ENCODE measurements around the gene B9D1. TPM values are rescaled to one million over a fixed set of nuclear protein-coding genes. Genes with fewer than 3 reads are reported as not detected.
A peak's percentile ranks its signal among the peaks of the same experiment; 100 is the strongest.

Gene B9D1
- total RNA-seq (2016; rRNA removed; fragmentation: Illumina TruSeq; extraction: Trizol) = 26.2 and 27.7 TPM in 2 replicates
- 7.2 and 9.1 TPM in 2 replicates for total RNA-seq (2016; cell fraction: cytosol; rRNA removed; fragmentation: Illumina TruSeq; extraction: Trizol; ENCODE audit: low read depth)
- 28.5 TPM in 2 replicates for total RNA-seq (2016; cell fraction: insoluble cytoplasmic fraction; rRNA removed; fragmentation: Illumina TruSeq; extraction: Trizol)
- total RNA-seq (2016; cell fraction: membrane; rRNA removed; fragmentation: Illumina TruSeq; extraction: Trizol) = 9.6 and 12.5 TPM in 2 replicates
- 16.8 and 19.2 TPM in 2 replicates for total RNA-seq (2016; cell fraction: nucleus; rRNA removed; fragmentation: Illumina TruSeq; extraction: Trizol)
- polyA plus RNA-seq (2011; rRNA removed) = 28.7 and 31.1 TPM in 2 replicates
- polyA plus RNA-seq (2011; cell fraction: cytosol; rRNA removed) = 19.7 and 34.3 TPM in 2 replicates
- 46.3 and 48.7 TPM in 2 replicates for polyA plus RNA-seq (2011; cell fraction: nucleus; rRNA removed)
- polyA plus RNA-seq (2012) = 11.8 and 12.8 TPM in 2 replicates
- polyA plus RNA-seq (2016; cell fraction: cytosol; fragmentation: Illumina TruSeq; extraction: Trizol; ENCODE audit: low read depth) = 6.7 and 10.3 TPM in 2 replicates
- 27.9 and 32.0 TPM in 2 replicates for polyA plus RNA-seq (2016; cell fraction: insoluble cytoplasmic fraction; fragmentation: Illumina TruSeq; extraction: Trizol; ENCODE audit: low read depth)
- 6.2 and 7.2 TPM in 2 replicates for polyA plus RNA-seq (2016; cell fraction: membrane; fragmentation: Illumina TruSeq; extraction: Trizol; ENCODE audit: low read depth)
- 31.9 and 36.2 TPM in 2 replicates for polyA plus RNA-seq (2016; cell fraction: nucleus; fragmentation: Illumina TruSeq; extraction: Trizol; ENCODE audit: insufficient read depth, low read depth)
- 24.4 and 68.8 TPM in 2 replicates for polyA minus RNA-seq (2011; rRNA and poly(A)+ RNA removed; ENCODE audit: low replicate concordance)
- 7.4 and 11.4 TPM in 2 replicates for polyA minus RNA-seq (2011; cell fraction: cytosol; rRNA and poly(A)+ RNA removed)
- 19.1 and 22.0 TPM in 2 replicates for polyA minus RNA-seq (2011; cell fraction: nucleus; rRNA and poly(A)+ RNA removed)
- percentile 54 among the genes with signal in this experiment for Bru-seq, nascent RNA
- BruChase-seq, experiment 1, labeled RNA remaining after a 6-hour chase = percentile 33 among the genes with signal in this experiment
- percentile 44 among the genes with signal in this experiment for BruChase-seq, experiment 2, labeled RNA remaining after a 2-hour chase
- long read RNA-seq, experiment 1, transcript B9D1-201 (7 exons, 908 nt) = major isoform, 24 of 29 reads
- long read RNA-seq, experiment 1, partial matches to known transcripts = 2 of 29 reads
- long read RNA-seq, experiment 1, other reads (novel, unspliced or antisense) = 2 of 29 reads
- long read RNA-seq, experiment 2, transcript B9D1-201 (7 exons, 908 nt) = major isoform, 13 of 18 reads
- long read RNA-seq, experiment 2, partial matches to known transcripts = 0 of 18 reads
- long read RNA-seq, experiment 2, other reads (novel, unspliced or antisense) = 2 of 18 reads

DNA sequence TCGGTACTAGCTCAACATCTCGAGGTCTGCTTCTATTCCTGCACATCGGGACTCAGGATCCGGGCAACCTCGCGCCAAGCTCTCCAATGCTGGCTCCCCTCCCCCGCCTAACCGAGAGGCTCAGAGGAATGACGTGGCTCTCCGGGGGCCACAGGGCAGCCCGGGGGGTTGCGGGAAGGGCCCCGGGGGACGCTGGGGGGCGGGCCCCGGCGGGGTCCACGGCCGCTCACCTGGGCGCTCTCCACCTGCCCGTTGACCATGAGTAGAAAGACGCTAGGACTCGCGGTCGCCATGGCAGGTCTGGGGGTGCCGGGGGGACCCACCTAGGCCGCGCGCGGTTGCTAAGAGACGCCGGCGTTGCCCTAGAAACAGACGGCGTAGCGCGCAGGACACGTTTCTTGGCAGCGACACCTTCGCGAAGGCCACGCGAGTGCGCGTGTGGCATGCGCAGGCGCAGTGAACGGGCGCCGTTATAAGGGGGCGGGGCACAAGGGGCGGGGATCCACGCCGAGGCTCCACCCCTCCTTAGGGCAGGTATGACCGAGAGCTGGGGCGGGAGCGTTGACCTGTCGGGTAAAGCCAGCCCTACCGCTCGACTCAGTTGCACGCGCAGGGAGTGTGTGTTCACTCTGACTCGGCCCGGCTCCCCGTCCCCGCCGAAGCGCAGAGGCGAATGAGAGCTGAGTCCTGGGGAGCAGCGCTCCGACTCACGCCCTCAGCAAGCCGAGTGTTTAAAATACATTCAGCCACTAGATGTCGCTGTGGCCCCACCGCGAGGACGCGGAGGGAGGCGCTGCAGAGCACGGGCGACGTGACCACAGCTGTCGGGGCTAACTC lies at the start of gene B9D1:
TSS of gene B9D1 (minus strand) at position 447 of the 837 bp plus-strand sequence. CDS start at position 293, 154 bp downstream.
- FAIRE-seq = peak; percentile 77
- POLR2A ChIA-PET = interaction anchor here (0.9 to 2.9 kb wide), 8 partner anchors 8 to 286 kb away, joined by 3 to 42 read pairs (median 4); partner anchors contain the start of genes ALDH3A2 and MAPK7
- peak within 1 kb of the TSS; percentile 65 to 93 (median 74) for H3K4me3 ChIP-seq (replicated peaks in 1 of 3; ENCODE audit: insufficient read depth in 1 of 3, low read depth in 2 of 3, low read length in 3 of 3)
- BruUV-seq (replicated peaks) = no TSS peak
- 0% methylated on average over 7 of the region's 83 CpGs for WGBS (ENCODE audit: low lambda C conversion rate)
- H3K36me3 ChIP-seq (replicated peaks in 1 of 2; ENCODE audit: control insufficient read depth in 1 of 2, insufficient read depth in 2 of 2, low read length in 2 of 2) = peaks cover 4 to 7% of the 10 kb centered on the region in 2 experiments; a peak in 3 of 5 replicates
- peak; percentile 74 for ATAC-seq
- H3K27me3 ChIP-seq (ENCODE audit: control insufficient read depth in 1 of 2, insufficient read depth in 2 of 2, low read length in 2 of 2) = no peaks in the 10 kb centered on the region
- H3K27ac ChIP-seq (ENCODE audit: extremely low read length, insufficient read depth, low read length) = peak within 1 kb of the TSS; percentile 74
- H3K9me3 ChIP-seq (ENCODE audit: low read length) = no peaks in the 10 kb centered on the region
- peak within 1 kb of the TSS; percentile 100 for H3K4me2 ChIP-seq (ENCODE audit: low read depth, low read length)
- H3K9ac ChIP-seq (ENCODE audit: insufficient read depth, low read depth, low read length) = peak within 1 kb of the TSS; percentile 84
- DNase-seq (ENCODE audit: low spot score) = peak; percentile 77
- intact Hi-C loops (cut with micrococcal nuclease; ENCODE audit: unreplicated experiment) = loop anchor here (1.0 kb wide), 1 partner anchor 85 kb away; no protein-coding TSS in a partner anchor
- H2AFZ ChIP-seq (ENCODE audit: low read length) = peak within 1 kb of the TSS; percentile 62
- H3K79me2 ChIP-seq (ENCODE audit: insufficient read depth, low read length) = peaks cover 7% of the 10 kb centered on the region
- in situ Hi-C loops (cut with HindIII; ENCODE audit: extremely low pct_ligation_motif_present, low pct_unique_long_range_greater_than_20kb) = loop anchor here (5.0 to 10.0 kb wide), 2 partner anchors 85 to 402 kb away; no protein-coding TSS in a partner anchor
- CTCF ChIA-PET (ENCODE audit: low intra/inter-chr PET ratio, low total read pairs) = interaction anchor here (0.9 to 2.4 kb wide), 4 partner anchors 14 to 105 kb away, joined by 3 to 57 read pairs (median 6); no protein-coding TSS in a partner anchor
- peaks cover 58% of the 10 kb centered on the region for H3K4me1 ChIP-seq (ENCODE audit: insufficient read depth, low read length)
- no peaks in the 10 kb centered on the region for H4K20me1 ChIP-seq (ENCODE audit: insufficient read depth, low read length)
- peak; percentile 62 for TF ChIP-seq SP5 (CRISPR knock-in tag; IDR thresholded peaks at IDR 0.05; ENCODE audit: borderline replicate concordance, low read depth)
- TF ChIP-seq MAZ (IDR thresholded peaks at IDR 0.05; ENCODE audit: borderline replicate concordance, low read depth, low read length) = 0 out of 2 replicates have a peak, but pooled peaks have one; percentile 32
- TF ChIP-seq MAZ (CRISPR knock-in tag; IDR thresholded peaks at IDR 0.05; ENCODE audit: low read depth) = peak; percentile 76; the same call in 1 of the 2 replicates
- TF ChIP-seq ZBTB21 (CRISPR knock-in tag; IDR thresholded peaks at IDR 0.05) = no peak
- no peak for TF ChIP-seq GATA4 (IDR thresholded peaks at IDR 0.05; ENCODE audit: borderline replicate concordance, low read depth)
- TF ChIP-seq, protein P1, sequence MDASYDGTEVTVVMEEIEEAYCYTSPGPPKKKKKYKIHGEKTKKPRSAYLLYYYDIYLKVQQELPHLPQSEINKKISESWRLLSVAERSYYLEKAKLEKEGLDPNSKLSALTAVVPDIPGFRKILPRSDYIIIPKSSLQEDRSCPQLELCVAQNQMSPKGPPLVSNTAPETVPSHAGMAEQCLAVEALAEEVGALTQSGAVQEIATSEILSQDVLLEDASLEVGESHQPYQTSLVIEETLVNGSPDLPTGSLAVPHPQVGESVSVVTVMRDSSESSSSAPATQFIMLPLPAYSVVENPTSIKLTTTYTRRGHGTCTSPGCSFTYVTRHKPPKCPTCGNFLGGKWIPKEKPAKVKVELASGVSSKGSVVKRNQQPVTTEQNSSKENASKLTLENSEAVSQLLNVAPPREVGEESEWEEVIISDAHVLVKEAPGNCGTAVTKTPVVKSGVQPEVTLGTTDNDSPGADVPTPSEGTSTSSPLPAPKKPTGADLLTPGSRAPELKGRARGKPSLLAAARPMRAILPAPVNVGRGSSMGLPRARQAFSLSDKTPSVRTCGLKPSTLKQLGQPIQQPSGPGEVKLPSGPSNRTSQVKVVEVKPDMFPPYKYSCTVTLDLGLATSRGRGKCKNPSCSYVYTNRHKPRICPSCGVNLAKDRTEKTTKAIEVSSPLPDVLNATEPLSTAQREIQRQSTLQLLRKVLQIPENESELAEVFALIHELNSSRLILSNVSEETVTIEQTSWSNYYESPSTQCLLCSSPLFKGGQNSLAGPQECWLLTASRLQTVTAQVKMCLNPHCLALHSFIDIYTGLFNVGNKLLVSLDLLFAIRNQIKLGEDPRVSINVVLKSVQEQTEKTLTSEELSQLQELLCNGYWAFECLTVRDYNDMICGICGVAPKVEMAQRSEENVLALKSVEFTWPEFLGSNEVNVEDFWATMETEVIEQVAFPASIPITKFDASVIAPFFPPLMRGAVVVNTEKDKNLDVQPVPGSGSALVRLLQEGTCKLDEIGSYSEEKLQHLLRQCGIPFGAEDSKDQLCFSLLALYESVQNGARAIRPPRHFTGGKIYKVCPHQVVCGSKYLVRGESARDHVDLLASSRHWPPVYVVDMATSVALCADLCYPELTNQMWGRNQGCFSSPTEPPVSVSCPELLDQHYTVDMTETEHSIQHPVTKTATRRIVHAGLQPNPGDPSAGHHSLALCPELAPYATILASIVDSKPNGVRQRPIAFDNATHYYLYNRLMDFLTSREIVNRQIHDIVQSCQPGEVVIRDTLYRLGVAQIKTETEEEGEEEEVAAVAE (CRISPR knock-in tag; IDR thresholded peaks at IDR 0.05; ENCODE audit: borderline replicate concordance) = no peak
- TF ChIP-seq ZNF207 (IDR thresholded peaks at IDR 0.05; ENCODE audit: borderline replicate concordance) = no peak
- TF ChIP-seq ZNF709 (CRISPR knock-in tag; IDR thresholded peaks at IDR 0.05) = no peak
- TF ChIP-seq SPEN (CRISPR knock-in tag; IDR thresholded peaks at IDR 0.05; ENCODE audit: low read depth) = no peak
- TF ChIP-seq GATAD2A (CRISPR knock-in tag; IDR thresholded peaks at IDR 0.05) = peak; percentile 68
- no peak for TF ChIP-seq SYNCRIP (IDR thresholded peaks at IDR 0.05; ENCODE audit: insufficient read depth, low read depth, low read length)
- TF ChIP-seq, protein P2, sequence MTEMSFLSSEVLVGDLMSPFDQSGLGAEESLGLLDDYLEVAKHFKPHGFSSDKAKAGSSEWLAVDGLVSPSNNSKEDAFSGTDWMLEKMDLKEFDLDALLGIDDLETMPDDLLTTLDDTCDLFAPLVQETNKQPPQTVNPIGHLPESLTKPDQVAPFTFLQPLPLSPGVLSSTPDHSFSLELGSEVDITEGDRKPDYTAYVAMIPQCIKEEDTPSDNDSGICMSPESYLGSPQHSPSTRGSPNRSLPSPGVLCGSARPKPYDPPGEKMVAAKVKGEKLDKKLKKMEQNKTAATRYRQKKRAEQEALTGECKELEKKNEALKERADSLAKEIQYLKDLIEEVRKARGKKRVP (CRISPR knock-in tag; IDR thresholded peaks at IDR 0.05) = no peak
